Right lobe of liver (tissue), 4 donors: ENCODE measurements around the gene PSIP1.

Source experiments
- POLR2A ChIP-seq: fragments of 450-650 bp; IDR thresholded peaks from one replicate; pipeline ENCODE4 v1.6.1; 2017; ENCODE audit warnings: antibody characterized with exemption, mild to moderate bottlenecking
- TF ChIP-seq, protein P1 (sequence below), 4 donors: fragments of 200-600 bp in 3 of 4; fragments of 450-650 bp in 1 of 4; IDR thresholded peaks; one replicate each; pipeline versions ENCODE4 v1.5.1 to v1.8.0; 2016 to 2022; ENCODE audit warnings: antibody characterized with exemption in 4 of 4, mild to moderate bottlenecking in 2 of 4
- donor health status: DM: no; HTN: no; CAD: no.
- donor health status: DM: no; HTN: no; CAD: no.
- donor health status: DM: no; HTN: yes; CAD: no.

DNA sequence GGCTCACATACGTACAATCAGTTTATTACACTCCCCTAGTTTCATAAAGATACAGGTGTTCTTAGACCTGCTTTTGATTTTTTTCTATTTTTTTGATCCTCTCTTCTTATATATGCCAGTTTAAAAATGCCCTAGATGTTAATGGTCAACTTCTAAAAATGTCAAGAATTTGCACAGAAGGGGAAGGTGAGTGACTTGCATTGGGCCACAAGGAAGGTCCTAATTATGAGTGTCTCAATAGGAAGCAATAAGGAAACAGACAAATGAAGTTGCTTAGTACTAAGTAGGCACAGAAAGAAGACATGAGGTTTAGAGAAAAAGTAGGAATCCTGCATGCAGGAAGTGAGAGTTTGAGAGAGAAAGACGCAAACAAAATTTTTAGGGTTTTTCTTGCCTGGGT, 38.8 kb upstream of the PSIP1 start:
- TF ChIP-seq, protein P1, sequence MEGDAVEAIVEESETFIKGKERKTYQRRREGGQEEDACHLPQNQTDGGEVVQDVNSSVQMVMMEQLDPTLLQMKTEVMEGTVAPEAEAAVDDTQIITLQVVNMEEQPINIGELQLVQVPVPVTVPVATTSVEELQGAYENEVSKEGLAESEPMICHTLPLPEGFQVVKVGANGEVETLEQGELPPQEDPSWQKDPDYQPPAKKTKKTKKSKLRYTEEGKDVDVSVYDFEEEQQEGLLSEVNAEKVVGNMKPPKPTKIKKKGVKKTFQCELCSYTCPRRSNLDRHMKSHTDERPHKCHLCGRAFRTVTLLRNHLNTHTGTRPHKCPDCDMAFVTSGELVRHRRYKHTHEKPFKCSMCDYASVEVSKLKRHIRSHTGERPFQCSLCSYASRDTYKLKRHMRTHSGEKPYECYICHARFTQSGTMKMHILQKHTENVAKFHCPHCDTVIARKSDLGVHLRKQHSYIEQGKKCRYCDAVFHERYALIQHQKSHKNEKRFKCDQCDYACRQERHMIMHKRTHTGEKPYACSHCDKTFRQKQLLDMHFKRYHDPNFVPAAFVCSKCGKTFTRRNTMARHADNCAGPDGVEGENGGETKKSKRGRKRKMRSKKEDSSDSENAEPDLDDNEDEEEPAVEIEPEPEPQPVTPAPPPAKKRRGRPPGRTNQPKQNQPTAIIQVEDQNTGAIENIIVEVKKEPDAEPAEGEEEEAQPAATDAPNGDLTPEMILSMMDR (IDR thresholded peaks at IDR 0.05): no peak
- TF ChIP-seq POLR2A: no peak
